K562 (cell line): ENCODE measurements around the gene BCAS1. TPM values are rescaled to one million over a fixed set of nuclear protein-coding genes. Genes with fewer than 3 reads are reported as not detected.
A peak's percentile ranks its signal among the peaks of the same experiment; 100 is the strongest.

Experiments
- CTBP1 ChIP-seq: fragments of 450-650 bp; IDR thresholded peaks from 2 replicates; pipeline ENCODE4 v1.6.1; 2016; ENCODE audit warnings: borderline replicate concordance
- GABPA ChIP-seq: fragments of 200-800 bp; sonication (Bioruptor generic); conservative IDR thresholded peaks from 2 replicates; pipeline ENCODE4 v1.6.1; 2016; ENCODE audit warnings: low read depth, missing genetic modification characterization, missing compliant biosample characterization
- L3MBTL2 ChIP-seq: fragments of 450-650 bp; IDR thresholded peaks from 2 replicates; pipeline ENCODE4 v1.6.1; 2016; ENCODE audit warnings: mild to moderate bottlenecking, moderate library complexity
- RBBP5 ChIP-seq: fragments of 200-600 bp; sonication (generic); IDR thresholded peaks from 2 replicates; pipeline ENCODE4 v1.6.1; 2012; ENCODE audit warnings: borderline replicate concordance, mild to moderate bottlenecking, low read length, control low read depth, inconsistent platforms; ENCODE audit not compliant: insufficient read depth, poor library complexity, severe bottlenecking
- RBFOX2 ChIP-seq: fragments of 200-400 bp; formaldehyde crosslinking; IDR thresholded peaks from 2 replicates; pipeline ENCODE4 v1.6.1; 2017; ENCODE audit warnings: low read depth, mild to moderate bottlenecking, low read length, moderate library complexity
- SMARCA4 ChIP-seq: fragments of 450-650 bp; IDR thresholded peaks from 2 replicates; pipeline ENCODE4 v1.6.1; 2016
- SMARCC2 ChIP-seq: fragments of 450-650 bp; IDR thresholded peaks from 2 replicates; pipeline ENCODE4 v1.6.1; 2017; ENCODE audit warnings: antibody characterized with exemption, moderate library complexity, mild to moderate bottlenecking, low read depth
- SOX6 ChIP-seq: fragments of 450-650 bp; IDR thresholded peaks from 2 replicates; pipeline ENCODE4 v1.6.1; 2014; ENCODE audit warnings: mild to moderate bottlenecking
- SP1 ChIP-seq: sonication (generic); formaldehyde crosslinking; IDR thresholded peaks from 2 replicates; pipeline ENCODE4 v1.8.1; 2022; ENCODE audit warnings: mild to moderate bottlenecking, missing genetic modification reagents
- TAF9B ChIP-seq: fragments of 450-650 bp; IDR thresholded peaks from 2 replicates; pipeline ENCODE4 v1.6.1; 2018; ENCODE audit warnings: mild to moderate bottlenecking; ENCODE audit not compliant: partially characterized antibody
- XRCC4 ChIP-seq: IDR thresholded peaks from one replicate; pipeline ENCODE4 v1.6.1; 2011; ENCODE audit not compliant: insufficient read depth, insufficient read length; ENCODE audit errors: extremely low read depth
- ZNF121 ChIP-seq: sonication (generic); formaldehyde crosslinking; conservative IDR thresholded peaks from 2 replicates; pipeline ENCODE4 v1.8.0; 2022; ENCODE audit warnings: missing genetic modification reagents
- ZNF140 ChIP-seq: fragments of 250-450 bp; sonication (Bioruptor Pico); IDR thresholded peaks from 2 replicates; pipeline ENCODE4 v1.8.0; 2021; ENCODE audit warnings: moderate library complexity, mild to moderate bottlenecking, inconsistent platforms
- ZNF184 ChIP-seq: sonication (generic); formaldehyde crosslinking; IDR thresholded peaks from 2 replicates; pipeline ENCODE4 v1.5.0; 2020; ENCODE audit warnings: missing genetic modification reagents
- ZNF507 ChIP-seq: conservative IDR thresholded peaks from 2 replicates; pipeline ENCODE4 v1.6.1; 2017; ENCODE audit warnings: missing genetic modification characterization, missing compliant biosample characterization
- ZNF589 ChIP-seq: fragments of 200-800 bp; sonication (Bioruptor generic); IDR thresholded peaks from 2 replicates; pipeline ENCODE4 v1.6.1; 2016; ENCODE audit warnings: low read depth, missing genetic modification characterization, missing compliant biosample characterization
- ZNF707 ChIP-seq: fragments of 250-450 bp; sonication (Bioruptor Pico); conservative IDR thresholded peaks from 2 replicates; pipeline ENCODE4 v1.8.0; 2022; ENCODE audit warnings: inconsistent platforms, mild to moderate bottlenecking, moderate library complexity
- ZNF740 ChIP-seq, 3 experiments: fragments of 200-800 bp in 1 of 3; sonication (Bioruptor generic) in 1 of 3; sonication (generic) in 1 of 3; formaldehyde crosslinking in 1 of 3; IDR thresholded peaks; 2 replicates each; pipeline versions ENCODE4 v1.6.1 to v1.8.0; 2016 to 2022; ENCODE audit warnings: mild to moderate bottlenecking in 2 of 3, missing compliant biosample characterization in 2 of 3, missing genetic modification characterization in 2 of 3, missing genetic modification reagents in 1 of 3
- ZNF75A ChIP-seq: fragments of 450-650 bp; formaldehyde crosslinking; IDR thresholded peaks from 2 replicates; pipeline ENCODE4 v1.4.0; 2020; ENCODE audit warnings: mild to moderate bottlenecking
- ZNF764 ChIP-seq: fragments of 250-450 bp; sonication (Bioruptor Pico); IDR thresholded peaks from 2 replicates; pipeline ENCODE4 v1.4.0; 2020; ENCODE audit warnings: low read depth, mild to moderate bottlenecking, moderate library complexity
- ZSCAN32 ChIP-seq: fragments of 450-650 bp; formaldehyde crosslinking; IDR thresholded peaks from 2 replicates; pipeline ENCODE4 v1.4.0; 2020; ENCODE audit warnings: mild to moderate bottlenecking, moderate library complexity
- polyA plus RNA-seq, 8 experiments: library from polyadenylated mRNA; depleted of rRNA in 4 of 8; stranded (reverse) in 5 of 8; unstranded in 3 of 8; fragments of >200 nt; fragmentation: Nextera tagmentation in 2 of 8; fragmentation: Illumina TruSeq in 1 of 8; extraction: Ambion mirVana in 2 of 8; extraction: Trizol in 1 of 8; gene quantifications; 2 replicates each; pipeline versions ENCODE4 v1.2.1 to v1.2.3, GENCODE V29; 2011 to 2014; ENCODE audit warnings: inconsistent platforms in 1 of 8, missing spikeins in 1 of 8
- total RNA-seq, 7 experiments: library from RNA; depleted of rRNA in 6 of 7; stranded (reverse); fragments of >200 nt in 6 of 7; fragmentation: Illumina TruSeq in 2 of 7; extraction: Trizol in 2 of 7; gene quantifications; 2 replicates each; pipeline versions ENCODE4 v1.2.1 to v1.2.3, GENCODE V29; 2011 to 2021; ENCODE audit warnings: low replicate concordance in 1 of 7
- TF ChIP-seq, protein P1 (sequence below): fragments of 250-450 bp; sonication (Bioruptor Pico); IDR thresholded peaks from 2 replicates; pipeline ENCODE4 v1.5.0; 2022; ENCODE audit warnings: mild to moderate bottlenecking

BCAS1 gene
- total and polyA plus RNA-seq, 9 of the 15 experiments (the other 6 are each of a cell fraction or from before 2014, with no cell fraction given) = 0.18 to 2.3 (median 0.93) TPM

DNA sequence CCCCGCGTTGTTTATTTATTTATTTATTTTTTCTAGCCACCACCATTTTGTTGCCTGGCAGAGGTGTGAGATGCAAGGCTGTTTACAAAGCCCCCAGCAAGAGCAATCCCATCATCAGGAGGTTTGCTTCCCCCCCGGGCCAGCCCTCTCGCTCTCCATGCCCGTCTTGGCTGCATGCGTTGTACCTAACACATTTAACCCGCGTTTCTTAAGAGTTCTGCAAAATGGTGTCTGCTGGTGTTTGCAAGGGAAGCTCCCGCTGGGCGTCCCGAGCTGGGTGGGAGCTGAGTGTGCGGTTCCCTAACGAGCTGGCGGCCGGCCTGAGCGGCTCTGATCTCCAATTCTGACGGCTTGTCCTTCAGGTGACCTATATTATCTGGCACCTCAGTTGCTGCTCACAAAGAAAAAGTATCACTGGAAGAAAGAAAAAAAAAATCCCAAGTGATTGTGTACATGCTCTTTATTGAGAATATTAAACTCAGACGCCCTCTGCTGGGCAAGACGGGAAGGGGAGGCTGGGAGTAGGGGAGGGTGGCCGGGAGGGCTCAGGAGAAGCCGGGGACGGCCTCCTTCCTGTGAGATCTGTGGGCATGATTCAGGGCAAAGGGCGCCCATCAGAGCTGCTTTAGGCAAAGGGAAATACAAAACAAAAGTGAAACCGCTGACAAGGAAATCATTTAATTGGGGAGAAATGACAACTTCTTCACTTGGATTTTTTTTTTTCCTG lies 154.8 kb downstream of the BCAS1 start (continued):
- TF ChIP-seq ZNF507 (tag) (no peak), ZNF140 (CRISPR knock-in tag) (no peak), ZNF740 (CRISPR knock-in tag; IDR thresholded peaks at IDR 0.05) (no peak), ZNF740 (tag; IDR thresholded peaks at IDR 0.05) (no peak), ZNF184 (no peak), XRCC4 (no peak), TAF9B (no peak), ZNF121 (CRISPR knock-in tag) (no peak), CTBP1 (peak; percentile 63; the same call in 1 of the 2 replicates), RBBP5 (no peak), ZNF707 (CRISPR knock-in tag) (no peak), RBFOX2 (peak; percentile 72), ZNF589 (CRISPR knock-in tag) (peak; percentile 55; the same call in 1 of the 2 replicates), SOX6 (peak; percentile 59), ZNF764 (no peak), ZNF75A (peak; percentile 42; the same call in 1 of the 2 replicates), SMARCC2 (no peak), SMARCA4 (0 out of 2 replicates have a peak, but pooled peaks have one; percentile 45), SP1 (CRISPR knock-in tag) (peak; percentile 38; the same call in 1 of the 2 replicates), GABPA (0 out of 2 replicates have a peak, but pooled peaks have one; percentile 17), ZSCAN32 (CRISPR knock-in tag) (no peak), L3MBTL2 (peak; percentile 21; the same call in 1 of the 2 replicates)
- TF ChIP-seq, protein P1, sequence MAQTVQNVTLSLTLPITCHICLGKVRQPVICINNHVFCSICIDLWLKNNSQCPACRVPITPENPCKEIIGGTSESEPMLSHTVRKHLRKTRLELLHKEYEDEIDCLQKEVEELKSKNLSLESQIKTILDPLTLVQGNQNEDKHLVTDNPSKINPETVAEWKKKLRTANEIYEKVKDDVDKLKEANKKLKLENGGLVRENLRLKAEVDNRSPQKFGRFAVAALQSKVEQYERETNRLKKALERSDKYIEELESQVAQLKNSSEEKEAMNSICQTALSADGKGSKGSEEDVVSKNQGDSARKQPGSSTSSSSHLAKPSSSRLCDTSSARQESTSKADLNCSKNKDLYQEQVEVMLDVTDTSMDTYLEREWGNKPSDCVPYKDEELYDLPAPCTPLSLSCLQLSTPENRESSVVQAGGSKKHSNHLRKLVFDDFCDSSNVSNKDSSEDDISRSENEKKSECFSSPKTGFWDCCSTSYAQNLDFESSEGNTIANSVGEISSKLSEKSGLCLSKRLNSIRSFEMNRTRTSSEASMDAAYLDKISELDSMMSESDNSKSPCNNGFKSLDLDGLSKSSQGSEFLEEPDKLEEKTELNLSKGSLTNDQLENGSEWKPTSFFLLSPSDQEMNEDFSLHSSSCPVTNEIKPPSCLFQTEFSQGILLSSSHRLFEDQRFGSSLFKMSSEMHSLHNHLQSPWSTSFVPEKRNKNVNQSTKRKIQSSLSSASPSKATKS (CRISPR knock-in tag) = no peak
